ENCODE results near the gene HOXB7.

The HOXB7 gene

DNA sequence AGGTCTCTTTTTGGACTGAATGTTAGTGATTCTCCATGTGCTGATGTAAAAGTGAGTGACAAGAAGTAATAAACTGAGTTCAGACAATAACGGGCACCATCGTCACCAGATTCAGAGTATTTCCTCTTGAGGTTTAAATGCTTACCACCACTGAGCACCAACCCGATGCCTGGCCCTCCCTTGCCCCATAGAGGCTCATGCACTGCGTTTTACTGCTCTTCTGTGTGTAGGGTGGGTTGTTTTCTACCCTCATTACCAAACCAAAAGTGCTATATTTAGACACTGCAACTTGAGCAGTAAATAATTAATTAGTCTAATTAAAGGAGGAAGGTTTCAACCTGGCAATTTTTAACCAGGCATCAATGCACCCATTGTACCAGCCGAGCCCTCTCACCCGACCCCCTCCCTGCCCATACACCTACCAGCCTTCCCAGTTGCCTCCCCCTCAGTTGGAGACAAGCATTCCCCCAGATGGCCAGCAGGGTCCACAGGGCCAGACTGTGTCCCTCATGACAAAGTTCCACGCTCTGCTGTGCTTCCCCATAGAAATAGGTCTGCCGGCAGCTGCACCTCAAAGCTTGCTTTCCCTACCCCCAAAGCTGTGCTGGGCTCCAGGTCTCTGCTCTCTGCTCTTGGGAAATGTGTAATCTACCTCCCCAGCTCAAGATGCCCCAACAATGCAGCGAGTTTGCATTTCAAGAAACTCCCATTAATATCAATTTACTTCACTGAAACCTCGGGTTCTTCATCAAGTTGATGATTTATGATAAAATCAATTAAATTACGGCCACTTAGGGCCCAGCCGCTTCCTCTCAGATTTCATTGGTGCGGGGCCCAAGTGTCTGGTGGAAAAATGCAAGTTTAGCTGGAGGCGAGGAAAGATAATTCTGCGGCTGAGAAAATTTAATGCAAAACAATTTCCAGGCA, 48.7 kb downstream of the HOXB7 start:
- peak; percentile 76 for ATAC-seq (replicated peaks)
- Mint-ChIP-seq H3K4me3 (no peak overlapping the region), H3K9me3 (no peaks in the 10 kb centered on the region)

DNA sequence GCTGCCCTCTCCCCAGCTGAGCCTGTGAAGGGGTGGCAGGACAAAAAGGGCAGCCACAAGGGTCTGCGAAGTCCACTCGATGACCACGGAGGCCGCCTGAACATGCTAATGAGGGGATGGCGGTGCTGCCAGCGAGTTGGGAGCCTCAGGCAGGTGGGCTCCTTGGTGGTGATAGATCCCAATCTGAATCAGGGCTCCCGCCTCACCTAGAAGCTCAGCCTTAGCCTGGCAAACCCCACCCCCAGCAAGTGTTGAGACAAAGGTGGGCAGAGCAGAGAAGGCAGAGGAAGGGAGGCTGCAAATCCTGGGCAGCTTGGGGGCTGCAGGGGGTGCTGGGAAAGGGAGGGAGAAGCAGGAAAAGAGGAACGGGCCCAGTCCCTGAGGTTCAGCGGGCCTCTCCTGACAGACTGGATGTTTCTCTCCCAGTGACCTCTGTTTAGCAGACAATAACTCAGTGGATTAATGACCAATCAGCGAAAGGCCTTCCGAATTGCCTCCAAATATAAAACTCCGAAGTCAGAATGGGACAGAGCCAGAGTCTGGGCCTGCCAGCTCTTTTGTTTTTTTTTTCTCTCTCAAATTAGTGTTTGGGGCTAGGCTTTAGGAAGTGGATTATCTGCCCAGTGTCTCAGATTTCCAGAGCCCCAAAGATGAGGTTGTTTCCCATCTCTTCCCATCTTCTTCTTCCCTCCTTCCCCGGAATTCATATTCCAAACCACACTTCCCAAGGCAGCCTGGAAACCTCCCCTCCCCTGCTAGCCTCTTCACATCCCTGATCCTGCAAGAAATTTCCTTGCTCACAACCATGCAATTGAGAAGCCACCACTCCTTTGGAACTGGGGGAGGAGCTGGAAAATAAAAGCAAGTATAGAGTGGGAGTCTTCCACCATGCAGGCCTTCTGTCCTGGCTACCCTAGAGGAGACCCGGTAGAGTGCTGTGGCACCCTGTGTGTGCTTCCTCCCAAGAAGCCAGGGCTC, 50.7 kb downstream of the HOXB7 start:
- H3K27ac Mint-ChIP-seq = no peak overlapping the region
- DNase-seq = no peak
- H3K9me3 Mint-ChIP-seq = no peaks in the 10 kb centered on the region
- H3K36me3 Mint-ChIP-seq (ENCODE audit: insufficient read depth) = no peaks in the 10 kb centered on the region
- no peaks in the 10 kb centered on the region for H3K27me3 Mint-ChIP-seq
- H3K4me1 Mint-ChIP-seq (ENCODE audit: low read depth in 2 of 2) = peaks cover 4 to 9% of the 10 kb centered on the region in 2 donors
- no peak for ATAC-seq (replicated peaks)
- H3K4me3 Mint-ChIP-seq = no peak overlapping the region

More for the DNA sequence above, 48.7 kb downstream of the HOXB7 start:
- Mint-ChIP-seq H3K27me3 (no peaks in the 10 kb centered on the region), H3K36me3 (ENCODE audit: insufficient read depth) (no peaks in the 10 kb centered on the region), H3K4me1 (ENCODE audit: low read depth in 2 of 2) (peaks cover 4 to 9% of the 10 kb centered on the region in 2 donors), H3K27ac (no peak overlapping the region)
- no peak for DNase-seq

DNA sequence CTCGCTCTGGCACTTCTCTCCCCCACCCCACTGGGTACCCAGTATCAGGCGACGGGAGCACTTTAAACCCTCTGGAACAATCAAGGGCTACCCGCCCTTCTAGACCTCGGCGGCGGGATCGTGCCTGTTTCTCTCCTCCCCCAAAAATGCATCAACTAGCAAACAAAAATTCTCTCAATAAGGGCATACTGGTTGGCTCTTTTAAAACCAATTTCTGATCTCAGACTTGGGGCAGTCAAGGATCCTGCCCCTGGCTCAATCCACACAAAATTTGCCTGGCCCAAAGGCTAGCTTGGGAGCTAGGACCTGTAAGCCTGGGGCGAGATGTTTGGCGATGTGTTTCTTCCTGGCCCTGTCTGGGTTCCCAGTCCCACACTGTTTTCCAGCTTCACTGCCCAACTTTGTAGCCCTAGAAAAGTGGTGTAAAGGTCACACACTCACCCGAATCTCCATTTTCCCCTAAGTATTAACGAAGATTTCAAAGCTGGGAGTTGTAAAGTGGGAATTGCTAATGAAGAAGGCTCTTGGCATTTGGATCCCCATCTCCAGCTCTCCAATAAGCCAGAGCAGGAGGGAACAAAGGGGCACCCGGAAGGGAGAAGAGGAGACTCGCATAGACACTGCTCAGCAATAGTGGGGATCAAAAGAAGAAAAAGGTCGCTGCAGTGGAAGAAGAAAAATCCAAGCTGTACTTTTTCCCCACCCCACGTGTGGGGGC, 51.5 kb downstream of the HOXB7 start:
- no peak overlapping the region for H3K27ac Mint-ChIP-seq
- DNase-seq (no peak), ATAC-seq (replicated peaks) (no peak)
- H3K9me3 Mint-ChIP-seq = no peaks in the 10 kb centered on the region
- H3K36me3 Mint-ChIP-seq (ENCODE audit: insufficient read depth) = peaks cover under 1% of the 10 kb centered on the region
- no peak overlapping the region for H3K4me3 Mint-ChIP-seq
- H3K27me3 Mint-ChIP-seq = no peaks in the 10 kb centered on the region
- H3K4me1 Mint-ChIP-seq (ENCODE audit: low read depth in 2 of 2) = peaks cover 4 to 9% of the 10 kb centered on the region in 2 donors

DNA sequence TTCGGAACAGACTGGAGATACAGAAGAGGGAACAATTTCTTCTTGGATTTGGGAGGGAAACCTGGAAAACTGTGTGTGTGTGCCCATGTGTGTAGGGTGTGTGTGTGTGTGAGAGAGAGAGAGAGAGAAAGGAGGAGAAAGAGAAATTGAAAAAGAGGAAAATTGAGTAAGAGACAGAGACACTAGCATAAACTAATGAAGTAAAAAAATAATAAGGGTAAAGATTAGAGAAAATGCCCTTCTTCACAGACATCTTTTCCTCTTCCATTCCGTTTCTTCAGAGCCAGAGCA, 52.0 kb downstream of the HOXB7 start:
- no peak overlapping the region for H3K27ac Mint-ChIP-seq
- ATAC-seq (replicated peaks) = no peak
- H3K4me3 Mint-ChIP-seq = no peak overlapping the region
- peaks cover 3% of the 10 kb centered on the region for H3K36me3 Mint-ChIP-seq (ENCODE audit: insufficient read depth)
- no peaks in the 10 kb centered on the region for H3K9me3 Mint-ChIP-seq
- DNase-seq = no peak
- no peaks in the 10 kb centered on the region for H3K27me3 Mint-ChIP-seq
- H3K4me1 Mint-ChIP-seq (ENCODE audit: low read depth in 2 of 2) = peaks cover 4 to 9% of the 10 kb centered on the region in 2 donors

DNA sequence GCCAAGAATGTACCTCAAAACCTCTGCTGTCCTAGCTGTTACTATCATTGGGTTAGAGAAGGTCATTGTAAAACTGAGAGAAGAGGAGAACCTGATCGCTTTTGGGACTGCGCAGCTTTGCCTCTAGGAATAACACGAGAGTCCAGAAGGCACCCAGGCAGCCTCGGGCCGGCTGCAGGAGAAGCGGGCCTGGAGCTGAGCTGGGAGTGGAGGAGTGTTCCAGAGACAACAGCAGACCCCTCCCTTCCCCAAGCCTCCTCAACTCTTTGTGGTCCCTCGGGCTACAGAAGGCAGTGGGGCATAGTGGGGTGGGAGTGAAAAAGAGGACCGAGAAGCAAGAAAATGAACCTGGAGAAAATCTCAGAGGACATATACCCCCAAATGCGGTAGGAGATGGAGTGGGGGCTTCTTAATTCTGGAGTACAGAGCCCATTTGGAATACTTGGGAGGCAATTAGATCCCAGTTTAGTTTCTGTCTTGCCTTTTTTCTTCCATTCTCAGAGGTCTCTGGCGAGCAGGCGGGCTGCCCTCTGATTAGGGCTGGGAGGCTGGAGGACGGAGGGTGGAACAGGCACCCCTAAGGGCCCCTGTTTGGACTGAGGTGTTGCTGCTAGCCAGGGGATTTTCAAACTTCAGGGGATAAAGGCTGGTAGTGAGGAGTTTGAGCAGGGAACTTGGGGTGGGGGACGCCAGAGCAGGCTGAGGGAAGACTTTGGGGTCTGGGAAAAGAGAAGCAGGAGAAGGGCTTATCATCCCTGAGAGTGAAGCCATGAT, 52.6 kb downstream of the HOXB7 start:
- no peaks in the 10 kb centered on the region for H3K27me3 Mint-ChIP-seq
- H3K27ac Mint-ChIP-seq = no peak overlapping the region
- no peak for DNase-seq
- H3K36me3 Mint-ChIP-seq (ENCODE audit: insufficient read depth) = peaks cover 3% of the 10 kb centered on the region
- peaks cover 4 to 9% of the 10 kb centered on the region in 2 donors for H3K4me1 Mint-ChIP-seq (ENCODE audit: low read depth in 2 of 2)
- no peak for ATAC-seq (replicated peaks)
- no peak overlapping the region for H3K4me3 Mint-ChIP-seq
- no peaks in the 10 kb centered on the region for H3K9me3 Mint-ChIP-seq
